SK-N-SH treated with all-trans-retinoic acid at 6 μM for 48 hours (cell line): ENCODE data around the gene TXNDC16.

Source experiments
- ATAC-seq: fragments of 200-7000 bp; cut with Tn5 transposase; 3 replicates; pipeline ENCODE4 v1.9.1; 2020; ENCODE audit warnings: mild to moderate bottlenecking, moderate library complexity
- ARNTL ChIP-seq: fragments of 450-650 bp; formaldehyde crosslinking; IDR thresholded peaks from 2 replicates; pipeline ENCODE4 v1.5.0; 2020; ENCODE audit warnings: low read depth, mild to moderate bottlenecking, moderate library complexity, borderline replicate concordance
- BACH2 ChIP-seq: fragments of 250-450 bp; sonication (Bioruptor Pico); IDR thresholded peaks from 2 replicates; pipeline ENCODE4 v1.9.0; 2021; ENCODE audit warnings: mild to moderate bottlenecking, borderline replicate concordance
- CREB5 ChIP-seq: fragments of 250-450 bp; sonication (Bioruptor Pico); IDR thresholded peaks from 2 replicates; pipeline ENCODE4 v1.5.1; 2020; ENCODE audit warnings: low read depth, mild to moderate bottlenecking, moderate library complexity
- CSDC2 ChIP-seq: fragments of 250-450 bp; sonication (Bioruptor Pico); IDR thresholded peaks from 2 replicates; pipeline ENCODE4 v1.5.0; 2020; ENCODE audit warnings: mild to moderate bottlenecking, moderate library complexity
- CSRNP3 ChIP-seq: fragments of 250-450 bp; sonication (Bioruptor Pico); IDR thresholded peaks from 2 replicates; pipeline ENCODE4 v1.5.1; 2021; ENCODE audit warnings: mild to moderate bottlenecking, moderate library complexity
- ESRRG ChIP-seq: fragments of 250-450 bp; sonication (Bioruptor Pico); IDR thresholded peaks from 2 replicates; pipeline ENCODE4 v1.6.1; 2021; ENCODE audit warnings: mild to moderate bottlenecking
- GLIS3 ChIP-seq: fragments of 250-450 bp; sonication (Bioruptor Pico); IDR thresholded peaks from 2 replicates; pipeline ENCODE4 v1.5.0; 2020; ENCODE audit warnings: mild to moderate bottlenecking, moderate library complexity
- ISL1 ChIP-seq: fragments of 250-450 bp; sonication (Bioruptor Pico); IDR thresholded peaks from 2 replicates; pipeline ENCODE4 v2.1.2; 2022; ENCODE audit warnings: mild to moderate bottlenecking, moderate library complexity
- OSR1 ChIP-seq: fragments of 250-450 bp; sonication (Bioruptor Pico); IDR thresholded peaks from 2 replicates; pipeline ENCODE4 v1.8.0; 2022; ENCODE audit warnings: moderate library complexity, mild to moderate bottlenecking, inconsistent platforms
- PATZ1 ChIP-seq: fragments of 250-450 bp; sonication (Bioruptor Pico); IDR thresholded peaks from 2 replicates; pipeline ENCODE4 v1.8.0; 2020; ENCODE audit warnings: mild to moderate bottlenecking, moderate library complexity, borderline replicate concordance
- PPARA ChIP-seq: fragments of 250-450 bp; sonication (Bioruptor Pico); IDR thresholded peaks from 2 replicates; pipeline ENCODE4 v1.5.0; 2020; ENCODE audit warnings: mild to moderate bottlenecking, borderline replicate concordance
- RARB ChIP-seq: fragments of 250-450 bp; sonication (Bioruptor Pico); IDR thresholded peaks from 2 replicates; pipeline ENCODE4 v1.8.0; 2021; ENCODE audit warnings: mild to moderate bottlenecking, moderate library complexity
- SNAI2 ChIP-seq: fragments of 250-450 bp; sonication (Bioruptor Pico); IDR thresholded peaks from 2 replicates; pipeline ENCODE4 v1.5.0; 2020; ENCODE audit warnings: mild to moderate bottlenecking, moderate library complexity
- TCF4 ChIP-seq: fragments of 250-450 bp; sonication (Bioruptor Pico); IDR thresholded peaks from 2 replicates; pipeline ENCODE4 v1.8.0; 2021; ENCODE audit warnings: mild to moderate bottlenecking, moderate library complexity, borderline replicate concordance
- TOX ChIP-seq: fragments of 250-450 bp; sonication (Bioruptor Pico); IDR thresholded peaks from 2 replicates; pipeline ENCODE4 v1.8.0; 2021; ENCODE audit warnings: mild to moderate bottlenecking, moderate library complexity, borderline replicate concordance
- TSHZ2 ChIP-seq: fragments of 250-450 bp; sonication (Bioruptor Pico); IDR thresholded peaks from 2 replicates; pipeline ENCODE4 v1.5.0; 2020; ENCODE audit warnings: mild to moderate bottlenecking, moderate library complexity
- ZC3H10 ChIP-seq: fragments of 250-450 bp; sonication (Bioruptor Pico); IDR thresholded peaks from 2 replicates; pipeline ENCODE4 v1.5.1; 2021; ENCODE audit warnings: mild to moderate bottlenecking, moderate library complexity
- ZFP3 ChIP-seq: fragments of 250-450 bp; sonication (Bioruptor Pico); IDR thresholded peaks from 2 replicates; pipeline ENCODE4 v1.5.0; 2020; ENCODE audit warnings: mild to moderate bottlenecking, moderate library complexity
- ZFP30 ChIP-seq: fragments of 450-650 bp; formaldehyde crosslinking; IDR thresholded peaks from 2 replicates; pipeline ENCODE4 v1.5.0; 2022; ENCODE audit warnings: mild to moderate bottlenecking, moderate library complexity
- ZNF565 ChIP-seq: fragments of 450-650 bp; formaldehyde crosslinking; conservative IDR thresholded peaks from 2 replicates; pipeline ENCODE4 v1.5.0; 2020; ENCODE audit warnings: low read depth, mild to moderate bottlenecking, moderate library complexity
- ZNF70 ChIP-seq: fragments of 450-650 bp; formaldehyde crosslinking; IDR thresholded peaks from 2 replicates; pipeline ENCODE4 v1.5.0; 2020; ENCODE audit warnings: mild to moderate bottlenecking, moderate library complexity
- ZNF8 ChIP-seq: fragments of 450-650 bp; formaldehyde crosslinking; IDR thresholded peaks from 2 replicates; pipeline ENCODE4 v1.5.0; 2020; ENCODE audit warnings: mild to moderate bottlenecking, moderate library complexity

The TXNDC16 gene

GRCh38 chr14:52590318-52590717 lies 38.0 kb upstream of the TXNDC16 start (continued):
- TF ChIP-seq CSRNP3 (no peak), CREB5 (no peak), GLIS3 (CRISPR knock-in tag) (no peak), ZNF70 (no peak), TCF4 (CRISPR knock-in tag) (no peak), RARB (CRISPR knock-in tag) (no peak), OSR1 (no peak)
- TF ChIP-seq, all 23 proteins: peak for 0

- no peak for ATAC-seq
- TF ChIP-seq TOX (CRISPR knock-in tag) (no peak), CSRNP3 (no peak), ZNF8 (CRISPR knock-in tag) (no peak), SNAI2 (CRISPR knock-in tag) (no peak), ZFP3 (CRISPR knock-in tag) (no peak)
Observed at GRCh38 chr14:52589646-52590045, 37.3 kb upstream of the TXNDC16 start.

- no peak for TF ChIP-seq ZNF70
- TF ChIP-seq ZFP30 (CRISPR knock-in tag): no peak
- TF ChIP-seq SNAI2 (CRISPR knock-in tag): no peak
- TF ChIP-seq PATZ1: no peak
- TF ChIP-seq ARNTL (CRISPR knock-in tag): no peak
- TF ChIP-seq ISL1 (CRISPR knock-in tag): no peak
- TF ChIP-seq ZNF8 (CRISPR knock-in tag): no peak
- TF ChIP-seq ZNF565 (CRISPR knock-in tag): no peak
- no peak for TF ChIP-seq CSDC2 (CRISPR knock-in tag)
- no peak for TF ChIP-seq CSRNP3
- no peak for TF ChIP-seq ESRRG (CRISPR knock-in tag)
- no peak for TF ChIP-seq TOX (CRISPR knock-in tag)
- no peak for TF ChIP-seq GLIS3 (CRISPR knock-in tag)
- no peak for TF ChIP-seq OSR1
- TF ChIP-seq BACH2: no peak
- TF ChIP-seq, all 23 proteins: peak for 0
- no peak for ATAC-seq
Observed at GRCh38 chr14:52583544-52583943, 31.2 kb upstream of the TXNDC16 start.

- ATAC-seq: no peak
- no peak for TF ChIP-seq TSHZ2 (CRISPR knock-in tag)
- TF ChIP-seq ZNF565 (CRISPR knock-in tag): no peak
- no peak for TF ChIP-seq CREB5
- TF ChIP-seq GLIS3 (CRISPR knock-in tag): no peak
- no peak for TF ChIP-seq ESRRG (CRISPR knock-in tag)
- no peak for TF ChIP-seq OSR1
- TF ChIP-seq ZC3H10: no peak
- TF ChIP-seq PPARA: no peak
- TF ChIP-seq ZNF70: no peak
- no peak for TF ChIP-seq PATZ1
- TF ChIP-seq CSDC2 (CRISPR knock-in tag): no peak
- no peak for TF ChIP-seq ZFP3 (CRISPR knock-in tag)
- no peak for TF ChIP-seq ZFP30 (CRISPR knock-in tag)
- TF ChIP-seq ARNTL (CRISPR knock-in tag): no peak
- no peak for TF ChIP-seq RARB (CRISPR knock-in tag)
- no peak for TF ChIP-seq TCF4 (CRISPR knock-in tag)
- no peak for TF ChIP-seq ZNF8 (CRISPR knock-in tag)
Observed at GRCh38 chr14:52575858-52576257, 23.6 kb upstream of the TXNDC16 start.
